SK-MEL-5 (cell line): Measurements from ENCODE around the gene BRME1. TPM values are rescaled to one million over a fixed set of nuclear protein-coding genes. Genes with fewer than 3 reads are reported as not detected.

Experiments
- DNase-seq: peaks from one replicate; pipeline ENCODE4 v3.0.0-alpha.2; 2016; ENCODE audit warnings: low read depth, low spot score
- in situ Hi-C: cut with HindIII; loops from 2 replicates; pipeline ENCODE4 v1.10.0; 2016; ENCODE audit warnings: low sequenced_read_pairs, high pct_unique_total_duplicates, low pct_unique_long_range_greater_than_20kb
- polyA plus RNA-seq, 2 experiments: library from polyadenylated mRNA; depleted of rRNA; stranded (reverse); fragments of >200 nt; gene quantifications; 2 replicates each; pipeline ENCODE4 v1.2.3, GENCODE V29; 2015
- total RNA-seq: library from RNA; depleted of rRNA; stranded (reverse); fragments of >200 nt; shearing (Covaris generic); gene quantifications from 2 replicates; pipeline ENCODE4 v1.2.3, GENCODE V29; 2014; rRNA removed

BRME1 gene
- total RNA-seq = 0.56 and 1.1 TPM in 2 replicates
- 1.1 and 1.6 TPM in 2 replicates for polyA plus RNA-seq (2015; cell fraction: cytosol; rRNA removed)
- 4.0 and 5.4 TPM in 2 replicates for polyA plus RNA-seq (2015; cell fraction: nucleus; rRNA removed)

GRCh38 chr19:13905634-13906520 lies at the start of gene BRME1, which contains the start of gene CC2D1A:
TSS of gene BRME1 (minus strand) at chr19:13906117. CDS start at chr19:13904892, 1,225 bp downstream.
TSS of gene CC2D1A (plus strand) at chr19:13906201. CDS start at chr19:13906442, 241 bp downstream.
- peak; percentile 83 for DNase-seq
- in situ Hi-C loops = no loop called here

DNA sequence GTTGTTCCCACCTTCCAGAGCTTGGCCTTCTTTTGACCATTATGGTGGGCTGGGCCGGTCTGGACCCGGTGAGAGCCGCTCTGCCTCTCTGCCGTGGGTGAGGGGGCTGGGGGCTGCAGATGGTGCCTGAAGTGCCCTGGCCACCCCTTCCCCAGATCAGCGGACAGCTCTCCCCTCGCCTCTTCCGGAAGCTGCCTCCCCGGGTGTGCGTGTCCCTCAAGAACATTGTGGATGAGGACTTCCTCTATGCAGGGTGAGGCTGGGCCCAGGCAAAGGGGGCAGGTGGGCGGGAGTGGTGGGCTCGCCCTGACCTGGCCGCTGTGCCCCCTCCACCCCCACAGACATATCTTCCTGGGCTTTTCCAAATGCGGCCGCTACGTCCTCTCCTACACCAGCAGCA lies 48.3 kb upstream of the BRME1 start:
- no peak for DNase-seq
- in situ Hi-C loops = no loop called here

DNA sequence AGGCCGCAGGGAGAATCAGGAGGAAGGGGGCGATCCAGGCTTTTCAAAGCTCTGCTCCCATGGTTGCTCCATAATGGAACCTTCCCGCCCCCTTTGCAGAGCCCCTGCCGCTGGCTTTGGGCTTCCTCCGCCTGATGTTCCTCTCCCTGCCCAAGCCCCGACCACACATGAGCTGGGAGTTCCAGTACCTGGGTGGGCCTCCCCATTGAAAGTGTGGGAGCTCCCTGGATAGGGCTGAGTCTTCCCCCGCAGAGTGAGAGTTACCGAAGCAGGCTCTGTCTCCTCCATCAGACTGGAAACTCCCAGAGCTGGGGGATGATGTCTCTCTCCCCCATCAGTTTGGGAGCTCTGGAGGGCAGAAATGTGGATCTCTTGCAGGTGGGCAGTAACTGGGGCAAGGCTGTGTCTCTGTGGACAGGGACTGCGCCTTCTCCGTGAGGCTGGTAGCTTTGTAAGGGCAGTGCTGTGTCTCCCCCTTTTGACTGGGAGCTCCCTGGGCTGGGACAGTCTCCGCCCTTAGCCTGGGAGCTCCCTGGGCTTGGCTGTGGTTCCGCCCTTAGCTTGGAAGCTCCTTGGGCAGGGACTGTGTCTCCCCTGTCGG lies 47.1 kb upstream of the BRME1 start:
- peak; percentile 6 for DNase-seq
- in situ Hi-C loops = no loop called here

- peak; percentile 98 for DNase-seq
- in situ Hi-C loops = no loop called here
These were observed 46.4 kb upstream of the BRME1 start, which contains the start of gene DCAF15 for GRCh38 chr19:13952154-13952930. TSS of gene DCAF15 (plus strand) at chr19:13952509. CDS start at chr19:13952513, 4 bp downstream.

GRCh38 chr19:13951799-13952153 lies 45.9 kb upstream of the BRME1 start:
- DNase-seq = no peak
- in situ Hi-C loops = no loop called here

DNA sequence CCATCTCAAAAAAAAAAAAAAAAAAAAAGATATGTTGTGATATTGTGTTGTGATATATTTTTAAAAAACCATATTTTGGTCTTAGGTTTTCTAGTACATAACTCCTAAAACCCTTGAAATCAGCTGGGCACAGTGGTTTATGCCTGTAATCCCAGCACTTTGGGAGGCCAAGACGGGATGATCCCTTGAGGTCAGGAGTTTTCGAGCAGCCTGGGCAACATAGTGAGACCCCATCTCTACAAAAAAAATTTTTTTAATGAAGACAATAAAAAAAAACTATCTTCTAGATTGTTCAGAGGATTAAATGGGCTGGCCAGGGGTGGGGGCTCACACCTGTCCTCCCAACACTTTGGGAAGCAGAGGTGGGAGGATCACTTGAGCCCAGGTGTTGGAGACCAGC lies 45.1 kb upstream of the BRME1 start:
- in situ Hi-C loops = no loop called here
- no peak for DNase-seq

GRCh38 chr19:13946414-13946813 lies 40.5 kb upstream of the BRME1 start:
- in situ Hi-C loops = no loop called here
- no peak for DNase-seq

- peak; percentile 25 for DNase-seq
- in situ Hi-C loops = no loop called here
These were observed 36.2 kb upstream of the BRME1 start for GRCh38 chr19:13942023-13942684.

- in situ Hi-C loops = no loop called here
These were observed 32.6 kb upstream of the BRME1 start, which contains the start of gene PODNL1 for GRCh38 chr19:13938301-13939064. TSS of gene PODNL1 (minus strand) at chr19:13938417. CDS start at chr19:13938181, 236 bp downstream.

DNA sequence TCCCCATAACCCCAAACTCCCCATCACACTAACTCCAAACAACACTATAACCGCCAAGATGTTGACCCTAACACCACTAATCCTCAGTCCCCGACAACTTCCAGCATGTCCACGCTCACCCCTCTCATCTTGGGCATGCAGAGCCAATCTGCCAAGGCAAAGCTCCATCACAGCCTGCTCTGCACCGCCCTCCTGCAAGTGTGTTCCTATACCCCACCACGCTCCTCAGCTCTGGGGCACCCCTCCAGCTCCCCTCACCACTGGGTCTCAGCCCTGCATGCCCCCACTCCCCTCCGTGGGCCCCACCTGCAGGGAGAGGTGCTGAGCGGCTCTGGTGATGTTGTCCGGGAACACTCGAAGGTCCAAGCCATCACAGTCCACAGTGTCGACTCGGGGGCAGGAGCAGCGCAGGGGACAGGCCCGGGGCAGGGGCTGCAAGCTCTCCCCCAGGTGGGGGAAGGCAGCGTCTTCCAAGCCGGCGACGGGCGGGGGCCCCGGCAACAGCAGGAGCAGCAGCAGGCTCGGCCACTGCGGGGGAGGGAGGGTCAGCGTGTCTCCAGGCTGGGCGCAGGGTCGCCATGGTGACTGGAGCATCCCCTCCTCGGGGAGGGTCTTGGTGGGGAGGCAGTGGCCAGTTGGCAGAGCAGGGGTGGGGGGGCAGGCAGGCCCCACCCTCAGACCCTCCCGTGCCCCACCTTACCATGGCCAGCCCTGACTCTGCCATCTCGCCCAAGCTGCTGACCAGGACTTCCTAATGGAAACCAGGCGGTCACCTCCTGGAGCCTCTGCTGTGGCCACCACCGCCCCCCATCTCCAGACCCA lies 31.8 kb upstream of the BRME1 start:
- DNase-seq = no peak
- in situ Hi-C loops = no loop called here

More at GRCh38 chr19:13938301-13939064, 32.6 kb upstream of the BRME1 start, which contains the start of gene PODNL1:
- no peak for DNase-seq

GRCh38 chr19:13935765-13936510 lies 30.0 kb upstream of the BRME1 start:
- no peak for DNase-seq
- in situ Hi-C loops = no loop called here

GRCh38 chr19:13934785-13935109 lies 28.8 kb upstream of the BRME1 start:
- no peak for DNase-seq
- in situ Hi-C loops = no loop called here

- no peak for DNase-seq
- in situ Hi-C loops = no loop called here
These were observed 27.0 kb upstream of the BRME1 start for GRCh38 chr19:13932911-13933393.

DNA sequence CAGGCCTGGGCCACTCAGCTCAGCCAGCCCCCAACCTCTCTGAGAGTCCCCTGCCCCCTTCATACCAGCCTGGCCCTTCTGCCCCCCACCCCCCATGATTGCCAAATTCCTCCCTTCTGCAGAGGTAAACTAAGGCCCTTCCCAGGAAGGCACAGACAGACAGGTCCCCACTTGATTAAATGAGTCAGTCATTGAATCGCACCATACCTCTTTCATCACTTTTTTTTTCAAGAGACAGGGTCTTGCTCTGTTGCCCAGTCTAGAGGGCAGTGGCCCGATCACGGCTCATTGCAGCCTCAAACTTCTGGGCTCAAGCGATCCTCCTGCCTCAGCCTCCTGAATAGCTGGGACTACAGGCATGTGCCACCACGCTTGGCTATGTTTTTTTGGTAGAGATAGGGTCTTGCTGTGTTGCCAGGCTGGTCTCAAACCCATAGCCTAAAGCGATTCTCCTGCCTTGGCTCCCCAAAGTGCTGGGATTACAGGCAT lies 26.3 kb upstream of the BRME1 start:
- no peak for DNase-seq
- in situ Hi-C loops = no loop called here
